K562 (cell line): ENCODE data around the gene COQ8B. TPM values are rescaled to one million over a fixed set of nuclear protein-coding genes. Genes with fewer than 3 reads are reported as not detected.
A peak's percentile ranks its signal among the peaks of the same experiment; 100 is the strongest.

Experiments
- CCNT2 ChIP-seq: IDR thresholded peaks from 2 replicates; pipeline ENCODE4 v1.6.1; 2011; ENCODE audit warnings: borderline replicate concordance, low read depth, mild to moderate bottlenecking, moderate library complexity, mixed read lengths, low read length; ENCODE audit not compliant: insufficient read length; ENCODE audit errors: extremely low read depth
- EGR1 ChIP-seq: fragments of 450-650 bp; conservative IDR thresholded peaks from 2 replicates; pipeline ENCODE4 v1.6.1; 2017; ENCODE audit warnings: mild to moderate bottlenecking
- ETV5 ChIP-seq: sonication (generic); formaldehyde crosslinking; IDR thresholded peaks from 2 replicates; pipeline ENCODE4 v1.4.0; 2020; ENCODE audit warnings: low read depth, mild to moderate bottlenecking, missing genetic modification reagents
- FOXJ3 ChIP-seq: sonication (generic); formaldehyde crosslinking; IDR thresholded peaks from 2 replicates; pipeline ENCODE4 v1.4.0; 2020; ENCODE audit warnings: mild to moderate bottlenecking, missing genetic modification reagents
- GATAD2B ChIP-seq: fragments of 450-650 bp; IDR thresholded peaks from 2 replicates; pipeline ENCODE4 v1.6.1; 2017; ENCODE audit warnings: mild to moderate bottlenecking, borderline replicate concordance
- HOXB6 ChIP-seq: fragments of 250-450 bp; sonication (Bioruptor Pico); IDR thresholded peaks from 2 replicates; pipeline ENCODE4 v1.5.1; 2022; ENCODE audit warnings: mild to moderate bottlenecking, borderline replicate concordance
- NFIX ChIP-seq: fragments of 250-450 bp; sonication (Bioruptor Pico); IDR thresholded peaks from 2 replicates; pipeline ENCODE4 v1.4.0; 2020; ENCODE audit warnings: low read depth, mild to moderate bottlenecking, moderate library complexity
- POLR2B ChIP-seq: fragments of 450-650 bp; IDR thresholded peaks from 2 replicates; pipeline ENCODE4 v1.6.1; 2018; ENCODE audit warnings: low read depth; ENCODE audit not compliant: partially characterized antibody
- PREB ChIP-seq: sonication (generic); formaldehyde crosslinking; IDR thresholded peaks from 2 replicates; pipeline ENCODE4 v1.8.1; 2023; ENCODE audit warnings: mild to moderate bottlenecking, missing genetic modification reagents
- PYGO2 ChIP-seq: fragments of 450-650 bp; IDR thresholded peaks from 2 replicates; pipeline ENCODE4 v1.6.1; 2016; ENCODE audit warnings: mild to moderate bottlenecking, missing genetic modification characterization, moderate library complexity, missing compliant biosample characterization
- RBM25 ChIP-seq: fragments of 200-400 bp; formaldehyde crosslinking; IDR thresholded peaks from 2 replicates; pipeline ENCODE4 v1.6.1; 2018; ENCODE audit warnings: low read length, low read depth, moderate library complexity; ENCODE audit not compliant: severe bottlenecking
- SMARCA5 ChIP-seq: fragments of 450-650 bp; IDR thresholded peaks from 2 replicates; pipeline ENCODE4 v1.6.1; 2016
- TFAP4 ChIP-seq: sonication (generic); formaldehyde crosslinking; IDR thresholded peaks from 2 replicates; pipeline ENCODE4 v1.8.0; 2022; ENCODE audit warnings: missing genetic modification reagents, mild to moderate bottlenecking, moderate library complexity, borderline replicate concordance
- TOE1 ChIP-seq, 2 experiments: fragments of 450-650 bp in 1 of 2; sonication (generic) in 1 of 2; formaldehyde crosslinking in 1 of 2; IDR thresholded peaks; 2 replicates each; pipeline versions ENCODE4 v1.7.1 to v1.8.0; 2016 to 2022; ENCODE audit warnings: borderline replicate concordance in 2 of 2, mild to moderate bottlenecking in 2 of 2, antibody characterized with exemption in 1 of 2, inconsistent platforms in 1 of 2, low read depth in 1 of 2, missing genetic modification reagents in 1 of 2, moderate library complexity in 1 of 2
- ZBED1 ChIP-seq: IDR thresholded peaks from 2 replicates; pipeline ENCODE4 v1.6.1; 2014
- ZBTB2 ChIP-seq: fragments of 450-650 bp; IDR thresholded peaks from 2 replicates; pipeline ENCODE4 v1.6.1; 2016; ENCODE audit warnings: antibody characterized with exemption
- ZNF280B ChIP-seq: fragments of 250-450 bp; sonication (Bioruptor Pico); IDR thresholded peaks from 2 replicates; pipeline ENCODE4 v1.5.1; 2021; ENCODE audit warnings: mild to moderate bottlenecking
- ZNF717 ChIP-seq: fragments of 250-450 bp; sonication (Bioruptor Pico); IDR thresholded peaks from 2 replicates; pipeline ENCODE4 v1.5.0; 2021
- polyA plus RNA-seq, 8 experiments: library from polyadenylated mRNA; depleted of rRNA in 4 of 8; stranded (reverse) in 5 of 8; unstranded in 3 of 8; fragments of >200 nt; fragmentation: Nextera tagmentation in 2 of 8; fragmentation: Illumina TruSeq in 1 of 8; extraction: Ambion mirVana in 2 of 8; extraction: Trizol in 1 of 8; gene quantifications; 2 replicates each; pipeline versions ENCODE4 v1.2.1 to v1.2.3, GENCODE V29; 2011 to 2014; ENCODE audit warnings: inconsistent platforms in 1 of 8, missing spikeins in 1 of 8
- total RNA-seq, 7 experiments: library from RNA; depleted of rRNA in 6 of 7; stranded (reverse); fragments of >200 nt in 6 of 7; fragmentation: Illumina TruSeq in 2 of 7; extraction: Trizol in 2 of 7; gene quantifications; 2 replicates each; pipeline versions ENCODE4 v1.2.1 to v1.2.3, GENCODE V29; 2011 to 2021; ENCODE audit warnings: low replicate concordance in 1 of 7
- TF ChIP-seq, protein P1 (sequence below), 3 experiments: fragments of 200-800 bp in 1 of 3; sonication (Bioruptor generic) in 1 of 3; sonication (generic) in 1 of 3; formaldehyde crosslinking in 1 of 3; IDR thresholded peaks; 2 replicates each; pipeline versions ENCODE4 v1.6.1 to v1.8.0; 2016 to 2022; ENCODE audit warnings: mild to moderate bottlenecking in 2 of 3, missing compliant biosample characterization in 2 of 3, missing genetic modification characterization in 2 of 3, missing genetic modification reagents in 1 of 3

COQ8B gene
- total and polyA plus RNA-seq, 9 of the 15 experiments (the other 6 are each of a cell fraction or from before 2014, with no cell fraction given) = 0.41 to 32.3 (median 12.9) TPM

- TF ChIP-seq ZBTB2 (peak; percentile 49; the same call in 1 of the 2 replicates), GATAD2B (peak; percentile 19; the same call in 1 of the 2 replicates), ZBED1 (0 out of 2 replicates have a peak, but pooled peaks have one; percentile 18), POLR2B (peak; percentile 67), ZNF717 (no peak), PREB (CRISPR knock-in tag) (no peak), FOXJ3 (CRISPR knock-in tag) (0 out of 2 replicates have a peak, but pooled peaks have one; percentile 10), NFIX (CRISPR knock-in tag) (no peak), ZNF280B (no peak), SMARCA5 (peak; percentile 21; the same call in 1 of the 2 replicates), HOXB6 (CRISPR knock-in tag) (no peak), TFAP4 (peak; percentile 44; the same call in 1 of the 2 replicates), PYGO2 (no peak), CCNT2 (no peak), ETV5 (CRISPR knock-in tag) (peak; percentile 77; the same call in 1 of the 2 replicates), EGR1 (peak; percentile 83), TOE1 (IDR thresholded peaks at IDR 0.05; ENCODE audit: borderline replicate concordance) (0 out of 2 replicates have a peak, but pooled peaks have one; percentile 12), TOE1 (CRISPR knock-in tag; IDR thresholded peaks at IDR 0.05; ENCODE audit: borderline replicate concordance, low read depth) (no peak), RBM25 (no peak)
- TF ChIP-seq, protein P1, sequence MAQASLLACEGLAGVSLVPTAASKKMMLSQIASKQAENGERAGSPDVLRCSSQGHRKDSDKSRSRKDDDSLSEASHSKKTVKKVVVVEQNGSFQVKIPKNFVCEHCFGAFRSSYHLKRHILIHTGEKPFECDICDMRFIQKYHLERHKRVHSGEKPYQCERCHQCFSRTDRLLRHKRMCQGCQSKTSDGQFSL (CRISPR knock-in tag; IDR thresholded peaks at IDR 0.05) = 0 out of 2 replicates have a peak, but pooled peaks have one; percentile 74
- TF ChIP-seq, protein P1 (tag; IDR thresholded peaks at IDR 0.05) = no peak
These were observed 52.7 kb downstream of the COQ8B start (continued) for GRCh38 chr19:40663695-40664692.
